PC-9 (cell line): ENCODE data around the gene MYO1G. TPM values are rescaled to one million over a fixed set of nuclear protein-coding genes. Genes with fewer than 3 reads are reported as not detected.

Experiments used
- BruUV-seq: library from RNA; stranded (reverse); fragments of 400-500 nt; replicated peaks from 2 replicates; lab custom pipeline; 2021; lab: Mats Ljungman, UMichigan
- CTCF ChIA-PET: fragments of 300-600 bp; sonication (Branson Sonifier 250); formaldehyde crosslinking; loops from one replicate; lab custom pipeline; 2022; ENCODE audit warnings: antibody characterized with exemption; lab: Charles Lee
- POLR2A ChIA-PET: fragments of 300-600 bp; sonication (Branson Sonifier 250); formaldehyde crosslinking; loops from one replicate; lab custom pipeline; 2022; ENCODE audit warnings: antibody characterized with exemption; ENCODE audit not compliant: unreplicated experiment; lab: Charles Lee
- DNase-seq, 2 experiments: peaks; one replicate each; pipeline versions ENCODE4 v3.0.0 to v3.0.0-alpha.2; 2015 to 2022; ENCODE audit warnings: mixed read lengths in 1 of 2
- H2AFZ ChIP-seq: fragments of 200-600 bp; sonication (generic); 2 replicates; pipeline ENCODE4 v1.8.1; 2017; ENCODE audit warnings: antibody characterized with exemption
- H3F3A ChIP-seq: fragments of 200-600 bp; sonication (generic); 2 replicates; pipeline ENCODE4 v1.8.1; 2017; ENCODE audit warnings: antibody characterized with exemption, mild to moderate bottlenecking, low read depth; ENCODE audit not compliant: insufficient read depth
- H3K27ac ChIP-seq: fragments of 200-600 bp; sonication (generic); 2 replicates; pipeline ENCODE4 v1.6.1; 2016; ENCODE audit warnings: mixed run types
- H3K27me3 ChIP-seq: fragments of 200-600 bp; sonication (generic); 2 replicates; pipeline ENCODE4 v1.6.1; 2016; ENCODE audit warnings: low read depth, mixed run types; ENCODE audit not compliant: insufficient read depth
- H3K36me3 ChIP-seq: fragments of 200-600 bp; sonication (generic); 2 replicates; pipeline ENCODE4 v1.6.1; 2016; ENCODE audit warnings: low read depth, mixed run types
- H3K4me1 ChIP-seq: fragments of 200-600 bp; sonication (generic); replicated peaks from 2 replicates; pipeline ENCODE4 v1.6.1; 2016; ENCODE audit warnings: mixed run types; ENCODE audit not compliant: insufficient read depth
- H3K4me2 ChIP-seq: fragments of 200-600 bp; sonication (generic); 2 replicates; pipeline ENCODE4 v1.6.1; 2017; ENCODE audit warnings: mixed run types
- H3K4me3 ChIP-seq: fragments of 200-600 bp; sonication (generic); 2 replicates; pipeline ENCODE4 v1.6.1; 2016; ENCODE audit warnings: mixed run types
- H3K79me2 ChIP-seq: fragments of 200-600 bp; sonication (generic); 2 replicates; pipeline ENCODE4 v1.6.1; 2017; ENCODE audit warnings: low read depth, mixed run types
- H3K9me2 ChIP-seq: fragments of 200-600 bp; sonication (generic); 2 replicates; pipeline ENCODE4 v1.8.1; 2017; ENCODE audit warnings: mild to moderate bottlenecking; ENCODE audit not compliant: insufficient read depth
- H3K9me3 ChIP-seq: fragments of 200-600 bp; sonication (generic); 2 replicates; pipeline ENCODE4 v1.8.1; 2016; ENCODE audit warnings: low read depth; ENCODE audit not compliant: insufficient read depth
- H4K20me1 ChIP-seq: fragments of 200-600 bp; sonication (generic); 2 replicates; pipeline ENCODE4 v1.8.1; 2017; ENCODE audit not compliant: insufficient read depth
- CTCF ChIP-seq: fragments of 200-600 bp; sonication (generic); conservative IDR thresholded peaks from 2 replicates; pipeline ENCODE4 v1.6.1; 2017; ENCODE audit warnings: mixed run types, antibody characterized with exemption, mild to moderate bottlenecking, moderate library complexity
- EZH2 ChIP-seq: fragments of 200-600 bp; sonication (generic); IDR thresholded peaks from 2 replicates; pipeline ENCODE4 v1.8.0; 2017; ENCODE audit warnings: antibody characterized with exemption, low read depth
- intact Hi-C: fragments of 100-400 bp; cut with micrococcal nuclease; formaldehyde crosslinking; loops from one replicate; pipeline ENCODE4 v1.10.0; 2022; ENCODE audit not compliant: unreplicated experiment
- total RNA-seq: library from RNA; stranded (reverse); gene quantifications from 2 replicates; pipeline ENCODE4 v1.2.3, GENCODE V29; 2021

Gene MYO1G
- total RNA-seq, 1 experiment from 2014 or later: 0.24 TPM

GRCh38 chr7:44964384-44964830 lies 14.4 kb downstream of the MYO1G start:
- Histone ChIP-seq H3F3A (peaks cover 3% of the 10 kb centered on the region; the same call in 1 of the 2 replicates), H3K36me3 (no peaks in the 10 kb centered on the region), H3K79me2 (no peaks in the 10 kb centered on the region), H4K20me1 (no peaks in the 10 kb centered on the region), H3K9me2 (no peaks in the 10 kb centered on the region), H3K4me1 (peaks cover 21% of the 10 kb centered on the region), H2AFZ (no peak overlapping the region), H3K27me3 (no peaks in the 10 kb centered on the region), H3K27ac (no peak overlapping the region), H3K4me2 (no peak overlapping the region), H3K9me3 (no peaks in the 10 kb centered on the region), H3K4me3 (no peak overlapping the region)
- intact Hi-C loops: no loop called here
- BruUV-seq: no TSS peak
- ChIA-PET CTCF (interaction anchor here (0.6 kb wide), 1 partner anchor 859 kb away, joined by 5 read pairs; no protein-coding TSS in a partner anchor), POLR2A (no interaction called here)
- peak; percentile 48; the same call in 1 of the 2 replicates for TF ChIP-seq CTCF
- no peak for TF ChIP-seq EZH2
- no peak for DNase-seq

DNA sequence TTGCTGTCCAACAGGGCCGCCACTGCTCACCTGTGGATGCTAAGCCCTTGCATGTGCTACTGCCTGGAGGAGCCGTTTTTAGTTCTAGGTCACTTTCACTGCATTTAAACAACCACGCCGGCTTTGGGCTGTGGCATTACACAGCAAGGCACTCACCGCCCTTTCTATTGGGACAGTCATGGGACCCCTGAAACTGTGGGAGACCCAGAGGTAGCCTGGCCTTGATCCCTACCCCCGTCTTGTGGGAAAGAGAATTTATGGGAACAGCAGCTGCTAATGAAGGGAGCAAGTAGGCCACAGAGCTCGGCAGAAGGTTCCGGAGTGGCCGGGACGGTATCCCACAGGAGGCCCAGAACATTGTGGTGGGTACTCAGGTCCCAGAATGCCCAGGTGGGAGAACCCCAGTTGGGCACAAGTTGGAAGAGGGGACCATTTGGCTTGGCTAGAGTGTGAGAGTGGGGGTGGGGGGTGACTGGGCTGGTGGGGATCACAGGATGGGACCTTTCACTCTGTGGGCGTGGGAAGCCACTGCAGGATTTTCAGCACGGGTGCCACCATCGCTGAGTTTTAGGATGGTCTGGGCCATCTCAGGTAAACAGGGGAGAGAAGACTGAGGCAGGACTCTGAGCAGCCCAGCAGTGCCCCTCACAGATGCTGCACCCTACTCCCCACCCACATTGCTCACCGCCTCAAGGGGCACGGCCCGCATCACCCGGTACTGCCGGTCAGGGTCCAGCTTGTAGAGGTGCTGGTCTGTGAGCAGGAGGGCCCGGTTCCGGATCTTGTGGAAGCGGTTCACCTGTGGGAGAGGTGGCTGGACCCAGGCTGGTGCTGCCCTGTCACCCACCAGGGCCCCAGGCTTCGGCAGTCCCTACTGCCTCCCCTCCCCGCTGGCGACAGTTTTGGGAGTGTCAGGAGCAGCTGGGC lies 15.2 kb downstream of the MYO1G start:
- no peaks in the 10 kb centered on the region for H3K79me2 ChIP-seq
- TF ChIP-seq EZH2: no peak
- TF ChIP-seq CTCF: no peak
- DNase-seq: no peak
- no peak overlapping the region for H2AFZ ChIP-seq
- peaks cover 10% of the 10 kb centered on the region; the same call in 1 of the 2 replicates for H3F3A ChIP-seq
- H3K27ac ChIP-seq: no peak overlapping the region
- H3K4me3 ChIP-seq: no peak overlapping the region
- POLR2A ChIA-PET: no interaction called here
- CTCF ChIA-PET: interaction anchor here (0.6 kb wide), 1 partner anchor 858 kb away, joined by 5 read pairs; no protein-coding TSS in a partner anchor
- no peaks in the 10 kb centered on the region for H3K9me3 ChIP-seq
- H3K4me2 ChIP-seq: no peak overlapping the region
- peaks cover 21% of the 10 kb centered on the region for H3K4me1 ChIP-seq
- no peaks in the 10 kb centered on the region for H3K36me3 ChIP-seq
- no peaks in the 10 kb centered on the region for H4K20me1 ChIP-seq
- intact Hi-C loops: no loop called here
- no peaks in the 10 kb centered on the region for H3K9me2 ChIP-seq
- no TSS peak for BruUV-seq
- no peaks in the 10 kb centered on the region for H3K27me3 ChIP-seq

- no peaks in the 10 kb centered on the region for H3K27me3 ChIP-seq
- H3K9me2 ChIP-seq: no peaks in the 10 kb centered on the region
- ChIA-PET POLR2A (no interaction called here), CTCF (no interaction called here)
- no peak overlapping the region for H3K4me3 ChIP-seq
- no peaks in the 10 kb centered on the region for H4K20me1 ChIP-seq
- H3K36me3 ChIP-seq: no peaks in the 10 kb centered on the region
- peaks cover 21% of the 10 kb centered on the region for H3K4me1 ChIP-seq
- BruUV-seq: no TSS peak
- no peak overlapping the region for H3K4me2 ChIP-seq
- no peak for DNase-seq
- no peaks in the 10 kb centered on the region for H3K9me3 ChIP-seq
- intact Hi-C loops: no loop called here
- peaks cover 12% of the 10 kb centered on the region; the same call in 1 of the 2 replicates for H3F3A ChIP-seq
- TF ChIP-seq EZH2 (no peak), CTCF (no peak)
- no peak overlapping the region for H2AFZ ChIP-seq
- H3K79me2 ChIP-seq: no peaks in the 10 kb centered on the region
- no peak overlapping the region for H3K27ac ChIP-seq
Measured at GRCh38 chr7:44962483-44963251, 16.1 kb downstream of the MYO1G start.
